Fibroblast of lung (primary cell): ENCODE measurements around the gene SMCO2. TPM values are rescaled to one million over a fixed set of nuclear protein-coding genes. Genes with fewer than 3 reads are reported as not detected.

ENCODE experiments used
- DNase-seq, 2 donors: peaks; one replicate each; pipeline versions ENCODE4 v3.0.0 to v3.0.0-alpha.2; 2010; ENCODE audit warnings: low read depth in 2 of 2
- H2AFZ ChIP-seq: 2 replicates; pipeline ENCODE4 v1.5.1; 2012; ENCODE audit warnings: low read length, control low read depth, inconsistent platforms
- H3K27ac ChIP-seq: 2 replicates; pipeline ENCODE4 v1.5.1; 2011; ENCODE audit warnings: low read length, control low read depth; ENCODE audit not compliant: insufficient read depth
- H3K27me3 ChIP-seq: 2 replicates; pipeline ENCODE4 v1.5.1; 2011; ENCODE audit warnings: mild to moderate bottlenecking, low read length; ENCODE audit not compliant: control insufficient read depth, insufficient read depth
- H3K36me3 ChIP-seq: 2 replicates; pipeline ENCODE4 v1.5.1; 2011; ENCODE audit warnings: low read length; ENCODE audit not compliant: control insufficient read depth, insufficient read depth
- H3K4me1 ChIP-seq: 2 replicates; pipeline ENCODE4 v1.5.1; 2011; ENCODE audit warnings: low read length; ENCODE audit not compliant: control insufficient read depth, insufficient read depth; ENCODE audit errors: extremely low read depth
- H3K4me2 ChIP-seq: 2 replicates; pipeline ENCODE4 v1.5.1; 2011; ENCODE audit warnings: low read length, control low read depth; ENCODE audit not compliant: insufficient read depth; ENCODE audit errors: extremely low read depth
- H3K4me3 ChIP-seq, 4 experiments: fragments of 200-600 bp in 1 of 4; sonication (generic) in 1 of 4; replicated peaks in 1 of 4; 2 replicates each; pipeline ENCODE4 v1.5.1; 2011 to 2016; ENCODE audit warnings: low read length in 4 of 4, low read depth in 3 of 4, mild to moderate bottlenecking in 3 of 4, control low read depth in 2 of 4, inconsistent platforms in 1 of 4, mixed read lengths in 1 of 4; ENCODE audit not compliant: insufficient read depth in 1 of 4; ENCODE audit errors: control extremely low read depth in 1 of 4
- H3K79me2 ChIP-seq: 2 replicates; pipeline ENCODE4 v1.5.1; 2012; ENCODE audit warnings: mild to moderate bottlenecking, low read length, inconsistent platforms; ENCODE audit not compliant: control insufficient read depth, insufficient read depth
- H3K9ac ChIP-seq: 2 replicates; pipeline ENCODE4 v1.5.1; 2011; ENCODE audit warnings: mild to moderate bottlenecking, low read length, control low read depth; ENCODE audit not compliant: insufficient read depth
- H3K9me3 ChIP-seq: 2 replicates; pipeline ENCODE4 v1.5.1; 2012; ENCODE audit warnings: low read depth, low read length; ENCODE audit not compliant: control insufficient read depth, insufficient read depth
- H4K20me1 ChIP-seq: 2 replicates; pipeline ENCODE4 v1.5.1; 2011; ENCODE audit warnings: low read length; ENCODE audit not compliant: control insufficient read depth, insufficient read depth; ENCODE audit errors: extremely low read depth
- CTCF ChIP-seq, 2 donors: IDR thresholded peaks in 1 of 2; conservative IDR thresholded peaks in 1 of 2; 1 replicate in 1 of 2; 2 replicates in 1 of 2; pipeline ENCODE4 v1.5.1; 2011 to 2012; ENCODE audit warnings: low read length in 2 of 2, control low read depth in 1 of 2, inconsistent platforms in 1 of 2, low read depth in 1 of 2, mild to moderate bottlenecking in 1 of 2
- EZH2 ChIP-seq: IDR thresholded peaks from 2 replicates; pipeline ENCODE4 v1.5.1; 2012; ENCODE audit warnings: low read length, control low read depth, mild to moderate bottlenecking; ENCODE audit errors: missing control alignments
- polyA plus RNA-seq, 2 donors: library from polyadenylated mRNA; depleted of rRNA in 1 of 2; stranded (reverse) in 1 of 2; unstranded in 1 of 2; fragments of >200 nt; gene quantifications; 2 replicates each; pipeline ENCODE4 v1.2.1, GENCODE V29; 2011 to 2012; ENCODE audit warnings: missing spikeins in 1 of 2
- total RNA-seq: library from RNA; depleted of rRNA; stranded (reverse); fragments of >200 nt; gene quantifications from 2 replicates; pipeline ENCODE4 v1.2.1, GENCODE V29; 2014

SMCO2 gene
- total and polyA plus RNA-seq, 2 donors (not counting 1 experiment from before 2014, with no cell fraction given): not detected

- no peaks in the 10 kb centered on the region for H3K27me3 ChIP-seq
- H3K9me3 ChIP-seq: no peaks in the 10 kb centered on the region
- peak in 1 of 2 donors; percentile 55 for DNase-seq
- no peak overlapping the region for H3K4me2 ChIP-seq
- no peak overlapping the region for H3K9ac ChIP-seq
- H3K27ac ChIP-seq: no peak overlapping the region
- H3K4me3 ChIP-seq: no peak overlapping the region
- no peaks in the 10 kb centered on the region for H3K36me3 ChIP-seq
- H3K4me1 ChIP-seq: peaks cover 4% of the 10 kb centered on the region
- TF ChIP-seq EZH2 (no peak), CTCF (conservative IDR thresholded peaks at IDR 0.05 in 1 of 2, IDR thresholded peaks at IDR 0.05 in 1 of 2; ENCODE audit: low read depth in 1 of 2, low read length in 2 of 2) (no peak)
- no peaks in the 10 kb centered on the region for H3K79me2 ChIP-seq
- H2AFZ ChIP-seq: no peak overlapping the region
- no peaks in the 10 kb centered on the region for H4K20me1 ChIP-seq
These were observed 71.0 kb downstream of the SMCO2 start for GRCh38 chr12:27517546-27517945.

GRCh38 chr12:27517961-27518665, 71.6 kb downstream of the SMCO2 start:
- no peak for DNase-seq
- Histone ChIP-seq H3K4me3 (no peak overlapping the region), H3K9me3 (no peaks in the 10 kb centered on the region), H2AFZ (no peak overlapping the region), H3K9ac (no peak overlapping the region), H3K4me2 (no peak overlapping the region), H3K36me3 (no peaks in the 10 kb centered on the region), H3K27me3 (no peaks in the 10 kb centered on the region), H3K4me1 (peaks cover 5% of the 10 kb centered on the region), H4K20me1 (no peaks in the 10 kb centered on the region), H3K79me2 (no peaks in the 10 kb centered on the region), H3K27ac (no peak overlapping the region)
- TF ChIP-seq EZH2 (no peak), CTCF (conservative IDR thresholded peaks at IDR 0.05 in 1 of 2, IDR thresholded peaks at IDR 0.05 in 1 of 2; ENCODE audit: low read depth in 1 of 2, low read length in 2 of 2) (no peak)

- Histone ChIP-seq H3K4me3 (no peak overlapping the region), H3K9me3 (no peaks in the 10 kb centered on the region), H3K9ac (no peak overlapping the region), H3K4me1 (peaks cover 6% of the 10 kb centered on the region), H4K20me1 (no peaks in the 10 kb centered on the region), H2AFZ (peak overlapping the region; percentile 82), H3K36me3 (no peaks in the 10 kb centered on the region), H3K79me2 (peaks cover 18% of the 10 kb centered on the region), H3K27me3 (no peaks in the 10 kb centered on the region), H3K4me2 (peak overlapping the region; percentile 58), H3K27ac (no peak overlapping the region)
- peak; percentile 63 to 78 for DNase-seq
- TF ChIP-seq EZH2 (no peak), CTCF (conservative IDR thresholded peaks at IDR 0.05 in 1 of 2, IDR thresholded peaks at IDR 0.05 in 1 of 2; ENCODE audit: low read depth in 1 of 2, low read length in 2 of 2) (no peak)
These were observed 74.5 kb downstream of the SMCO2 start for GRCh38 chr12:27521066-27521465.
